ENCODE data around the gene RSAD2. TPM values are rescaled to one million over a fixed set of nuclear protein-coding genes. Genes with fewer than 3 reads are reported as not detected.

RSAD2 gene
- total and polyA plus RNA-seq, 2 donors (not counting 3 experiments of a cell fraction or from before 2014, with no cell fraction given): 0.03 to 0.18 TPM

DNA sequence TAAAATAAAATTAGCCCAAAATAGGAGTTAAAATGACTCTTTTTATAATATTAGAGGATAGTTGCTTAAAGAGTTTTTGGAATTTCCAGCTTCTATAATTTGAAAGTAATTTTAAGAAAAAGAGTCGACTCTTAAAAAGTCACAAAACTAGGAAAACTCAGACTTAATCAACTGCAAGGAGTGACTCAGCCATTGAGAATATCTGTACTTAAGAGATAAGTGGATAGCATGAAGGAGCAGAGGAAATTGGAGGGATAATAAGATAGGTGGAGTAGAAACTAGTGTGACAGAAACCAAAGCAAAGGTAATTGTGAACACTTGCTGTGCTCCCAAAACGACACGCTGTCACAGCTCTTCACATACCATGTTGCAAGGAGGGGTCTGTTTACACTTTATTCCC, 8.4 kb downstream of the RSAD2 start:
- H3K79me2 ChIP-seq (ENCODE audit: control insufficient read depth, insufficient read depth, low read length): no peaks in the 10 kb centered on the region
- H4K20me1 ChIP-seq (replicated peaks; ENCODE audit: control insufficient read depth, extremely low read depth, insufficient read depth, low read length): no peaks in the 10 kb centered on the region
- no peak overlapping the region for H3K4me3 ChIP-seq (replicated peaks in 1 of 3; ENCODE audit: insufficient read depth in 1 of 3, low read depth in 1 of 3, low read length in 3 of 3)
- no peak overlapping the region for H3K9ac ChIP-seq (replicated peaks; ENCODE audit: extremely low read depth, insufficient read depth, low read length)
- H3K9me1 ChIP-seq (replicated peaks; ENCODE audit: control insufficient read depth, extremely low read depth, insufficient read depth, low read length): no peaks in the 10 kb centered on the region
- no peak overlapping the region for H3K4me2 ChIP-seq (ENCODE audit: insufficient read depth, low read length)
- POLR2A ChIA-PET: no interaction called here
- intact Hi-C loops (cut with micrococcal nuclease): no loop called here
- no peak overlapping the region for H2AFZ ChIP-seq (ENCODE audit: low read depth, low read length)
- DNase-seq (ENCODE audit: low read depth, low spot score) (no peak), FAIRE-seq (no peak)
- CTCF ChIA-PET: no interaction called here
- H3K27me3 ChIP-seq (ENCODE audit: control insufficient read depth in 2 of 2, insufficient read depth in 2 of 2, low read length in 2 of 2): no peaks in the 10 kb centered on the region
- no peaks in the 10 kb centered on the region for H3K9me3 ChIP-seq (replicated peaks; ENCODE audit: control insufficient read depth, insufficient read depth, low read length)
- BruUV-seq (replicated peaks): no TSS peak
- H3K4me1 ChIP-seq (ENCODE audit: control insufficient read depth, extremely low read depth, insufficient read depth, low read length): no peaks in the 10 kb centered on the region
- dilution Hi-C loops (cut with MboI; ENCODE audit: extremely low pct_ligation_motif_present, low sequenced_read_pairs): no loop called here
- no peaks in the 10 kb centered on the region for H3K36me3 ChIP-seq (ENCODE audit: control insufficient read depth in 2 of 2, extremely low read depth in 1 of 2, insufficient read depth in 2 of 2, low read length in 2 of 2)
- no peak for TF ChIP-seq EZH2 (IDR thresholded peaks at IDR 0.05; ENCODE audit: borderline replicate concordance, low read depth, low read length, severe bottlenecking)
- no peak for TF ChIP-seq CTCF (IDR thresholded peaks at IDR 0.05; ENCODE audit: extremely low read depth in 1 of 2, insufficient read depth in 1 of 2, low read depth in 1 of 2, low read length in 2 of 2)
- no peak for TF ChIP-seq FOS (IDR thresholded peaks at IDR 0.05; ENCODE audit: borderline replicate concordance, insufficient read depth, low read length)
- TF ChIP-seq, protein P1, sequence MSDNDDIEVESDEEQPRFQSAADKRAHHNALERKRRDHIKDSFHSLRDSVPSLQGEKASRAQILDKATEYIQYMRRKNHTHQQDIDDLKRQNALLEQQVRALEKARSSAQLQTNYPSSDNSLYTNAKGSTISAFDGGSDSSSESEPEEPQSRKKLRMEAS (IDR thresholded peaks at IDR 0.05; ENCODE audit: insufficient read depth, insufficient read length): no peak
- TF ChIP-seq GATA2 (IDR thresholded peaks at IDR 0.05; ENCODE audit: insufficient read depth, insufficient read length, low read depth, low read length): no peak
- TF ChIP-seq POLR2A (IDR thresholded peaks at IDR 0.05; ENCODE audit: low read depth, low read length): no peak
- TF ChIP-seq POLR2AphosphoS5 (IDR thresholded peaks at IDR 0.05; ENCODE audit: insufficient read depth, low read depth, low read length): no peak
- no peak for TF ChIP-seq JUN (IDR thresholded peaks at IDR 0.05; ENCODE audit: borderline replicate concordance, insufficient read depth, insufficient read length, low read depth)
- no peak for TF ChIP-seq MYC (IDR thresholded peaks at IDR 0.05; ENCODE audit: low read depth, low read length)
- H3K27ac ChIP-seq (ENCODE audit: insufficient read depth, low read depth, low read length): no peak overlapping the region
